Skin of body (tissue), 2 donors: ENCODE measurements around the gene CYTH2. TPM values are rescaled to one million over a fixed set of nuclear protein-coding genes. Genes with fewer than 3 reads are reported as not detected.

Experiments
- DNase-seq: peaks from one replicate; lab custom pipeline; 2025; lab: John Stamatoyannopoulos, UW
- total RNA-seq: library from RNA; depleted of rRNA; stranded (reverse); fragments of >200 nt; gene quantifications from one replicate; pipeline ENCODE4 v1.2.3, GENCODE V29; 2014

Gene CYTH2
- total RNA-seq, 1 donor from 2014 or later: 27.4 TPM

DNA sequence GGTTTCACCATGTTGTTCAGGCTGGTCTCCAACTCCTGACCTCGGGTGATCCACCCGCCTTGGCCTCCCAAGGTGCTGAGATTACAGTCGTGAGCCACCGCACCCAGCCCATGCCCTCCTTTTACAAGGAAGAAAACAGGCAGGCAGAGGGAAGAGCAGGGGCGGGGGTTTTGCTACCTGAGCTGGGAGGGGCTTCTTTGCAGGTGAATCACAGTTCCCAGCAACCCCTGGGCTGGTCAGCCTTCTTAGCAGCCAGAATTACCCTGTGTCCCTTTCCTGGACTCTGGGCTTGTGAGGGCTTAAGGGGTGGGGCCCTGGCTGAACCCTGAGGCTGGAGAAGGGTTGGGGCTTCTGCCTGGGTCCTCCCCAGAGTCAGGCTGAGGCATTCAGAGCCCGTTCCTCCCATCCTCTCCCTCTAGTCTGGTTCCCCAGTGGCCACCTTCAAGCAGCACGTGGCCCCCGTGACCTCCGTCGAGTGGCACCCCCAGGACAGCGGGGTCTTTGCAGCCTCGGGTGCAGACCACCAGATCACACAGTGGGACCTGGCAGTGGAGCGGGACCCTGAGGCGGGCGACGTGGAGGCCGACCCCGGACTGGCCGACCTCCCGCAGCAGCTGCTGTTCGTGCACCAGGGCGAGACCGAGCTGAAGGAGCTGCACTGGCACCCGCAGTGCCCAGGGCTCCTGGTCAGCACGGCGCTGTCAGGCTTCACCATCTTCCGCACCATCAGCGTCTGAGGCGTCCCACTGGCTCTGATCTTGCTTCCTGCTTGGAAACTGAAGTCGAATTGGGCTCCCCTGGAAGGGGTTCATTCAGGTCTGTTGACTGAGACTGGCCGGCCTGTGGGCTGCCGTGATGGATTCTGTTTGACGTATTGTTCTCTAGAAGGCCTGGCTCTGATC lies 16.6 kb upstream of the CYTH2 start:
- DNase-seq: no peak

DNA sequence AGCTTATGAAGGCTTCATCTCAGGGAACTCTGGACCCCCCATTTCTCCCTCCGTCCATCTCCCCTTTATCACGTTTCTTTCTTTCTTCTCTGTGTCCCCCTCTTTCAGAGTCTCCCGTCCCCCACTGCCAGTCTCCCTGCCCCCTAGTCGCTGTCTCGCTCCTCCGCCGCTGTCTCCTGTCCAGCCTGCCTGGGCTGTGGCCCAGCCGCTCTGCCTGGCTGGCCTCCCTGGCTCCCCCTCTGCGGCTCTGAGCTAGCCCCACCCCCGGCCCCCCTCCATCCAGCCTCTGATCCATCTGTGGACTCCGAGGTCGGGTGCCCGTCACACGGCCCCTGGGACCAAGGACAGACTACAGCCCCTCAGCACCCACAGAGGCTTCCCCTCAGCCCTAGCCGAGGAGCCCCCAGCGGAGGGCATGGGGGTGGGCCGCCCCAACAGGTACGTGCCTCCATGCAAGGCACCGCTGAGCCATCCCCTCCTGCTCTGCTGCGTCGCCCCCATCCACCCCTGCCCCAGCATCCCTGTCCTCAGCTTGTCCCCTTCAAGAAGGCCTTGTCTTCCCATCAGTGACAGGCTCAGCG lies 14.9 kb upstream of the CYTH2 start:
- DNase-seq: no peak

DNA sequence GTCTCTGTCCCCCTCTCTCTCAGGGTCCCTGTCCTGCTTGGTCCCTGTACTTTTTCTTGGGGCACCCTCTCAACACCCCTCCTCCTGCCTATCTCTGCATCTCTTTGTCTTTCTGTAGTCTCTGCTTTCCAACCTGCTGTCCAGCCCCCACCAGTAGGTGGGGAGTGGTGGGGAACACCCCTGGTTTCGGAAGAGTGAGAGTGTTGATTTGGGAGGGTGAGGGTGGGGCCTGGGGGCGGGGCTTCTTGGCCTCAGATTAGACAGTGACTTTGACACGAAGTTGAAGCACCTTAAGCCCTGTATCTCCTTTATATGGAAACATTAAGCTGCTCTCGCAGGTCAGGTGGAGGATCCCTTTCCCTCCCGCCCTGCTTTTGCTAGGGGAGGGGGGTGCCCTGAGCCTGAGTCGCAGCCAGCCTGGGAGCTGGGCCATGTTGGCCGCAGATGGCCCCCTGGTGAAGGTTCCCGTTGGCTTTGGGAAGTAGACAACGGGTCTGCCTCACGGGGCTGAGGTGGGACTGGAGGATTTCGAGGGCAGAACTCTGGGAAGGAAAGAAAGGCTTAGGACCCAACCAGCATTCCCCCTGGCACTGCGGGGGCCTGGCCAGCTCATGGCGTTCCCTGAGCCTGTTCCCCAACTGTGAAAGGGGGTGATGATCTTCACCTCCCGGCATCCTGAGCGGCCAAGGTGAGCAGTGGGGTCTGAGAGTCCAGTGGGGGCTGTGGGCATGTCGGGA lies 13.8 kb upstream of the CYTH2 start, which contains the start of gene KCNJ14:
Gene KCNJ14, plus strand, starts transcription at position 404 of the 737 bp plus-strand sequence. CDS start 6,151 bp downstream, outside the sequence.
- DNase-seq: no peak

DNA sequence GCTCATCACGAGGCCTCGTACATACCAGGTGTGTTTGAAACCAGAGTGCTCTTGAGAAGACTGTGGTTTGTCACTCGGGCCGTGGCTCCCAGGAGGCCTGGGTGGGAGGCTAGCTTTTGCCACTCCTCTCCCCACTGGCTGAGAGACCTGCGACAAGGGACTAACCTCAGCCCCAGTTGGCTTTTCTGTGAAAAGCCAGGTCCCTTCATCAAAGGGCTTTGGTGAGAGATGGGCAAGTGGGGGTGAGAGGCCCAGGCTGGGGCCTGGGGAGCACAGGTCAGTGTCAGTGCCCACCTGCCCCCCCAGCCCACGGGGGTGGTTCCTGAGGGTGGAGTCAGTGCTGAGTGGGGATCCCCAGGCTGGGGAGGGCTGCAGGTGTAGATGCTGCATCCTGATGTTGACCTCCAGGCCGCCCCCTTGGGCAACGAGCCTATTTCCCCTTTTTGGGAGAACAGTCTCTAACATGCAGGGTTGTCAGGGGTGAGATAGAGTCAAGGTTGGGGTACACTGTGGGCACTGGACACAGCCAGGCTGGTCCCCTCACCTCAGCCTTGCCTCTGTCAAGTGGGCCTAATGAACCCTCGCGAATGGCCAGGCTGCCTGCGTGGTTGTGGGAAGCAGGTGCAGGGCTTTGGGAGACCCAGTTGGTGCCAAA lies 13.1 kb upstream of the CYTH2 start:
- DNase-seq: no peak

DNA sequence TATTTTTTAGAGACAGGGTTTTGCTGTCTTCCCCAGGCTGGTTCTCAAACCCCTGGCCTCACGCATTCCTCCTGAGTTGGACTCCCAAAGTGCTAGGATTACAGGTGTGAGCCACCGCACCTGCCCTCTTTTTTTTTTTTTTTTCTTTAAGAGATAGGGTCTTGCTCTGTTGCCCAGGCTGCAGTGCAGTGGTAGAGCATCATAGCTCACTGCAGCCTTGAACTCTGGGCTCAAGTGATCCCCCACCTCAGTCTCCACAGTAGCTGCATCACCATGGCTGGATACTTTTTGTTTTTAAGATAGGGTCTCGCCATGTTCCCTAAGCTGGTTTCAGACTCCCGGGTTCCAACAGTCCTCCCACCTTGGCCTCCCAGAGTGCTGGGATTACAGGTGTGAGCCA lies 12.3 kb upstream of the CYTH2 start:
- no peak for DNase-seq

DNA sequence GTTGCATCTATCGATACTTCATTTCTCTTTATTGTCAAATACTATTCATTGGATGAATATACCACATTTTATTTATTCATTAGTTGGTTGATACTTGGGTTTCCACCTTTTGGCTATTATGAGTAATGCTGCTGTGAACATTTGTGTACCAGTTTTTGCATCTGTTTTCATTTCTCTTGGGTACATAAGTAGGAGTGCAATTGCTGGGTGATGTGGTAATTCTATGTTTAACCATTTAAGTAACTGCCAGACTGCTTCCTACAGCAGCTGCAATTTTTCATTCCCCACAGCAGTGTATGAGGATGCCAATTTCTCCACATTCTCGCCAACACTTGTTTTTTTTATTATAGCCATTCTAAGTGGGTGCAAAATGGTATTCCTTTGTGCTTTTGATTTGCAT lies 11.2 kb upstream of the CYTH2 start:
- DNase-seq: peak; percentile 23

DNA sequence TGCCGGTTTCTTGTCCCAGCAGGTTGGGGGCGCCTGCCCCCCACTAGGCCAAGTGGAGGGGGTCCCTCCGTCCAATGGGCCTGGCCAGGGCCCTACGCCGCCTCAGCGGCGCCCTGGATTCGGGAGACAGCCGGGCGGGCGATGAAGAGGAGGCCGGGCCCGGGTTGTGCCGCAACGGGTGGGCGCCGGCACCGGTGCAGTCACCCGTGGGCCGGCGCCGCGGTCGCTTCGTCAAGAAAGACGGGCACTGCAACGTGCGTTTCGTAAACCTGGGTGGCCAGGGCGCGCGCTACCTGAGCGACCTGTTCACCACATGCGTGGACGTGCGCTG lies 7.6 kb upstream of the CYTH2 start:
- DNase-seq: no peak

DNA sequence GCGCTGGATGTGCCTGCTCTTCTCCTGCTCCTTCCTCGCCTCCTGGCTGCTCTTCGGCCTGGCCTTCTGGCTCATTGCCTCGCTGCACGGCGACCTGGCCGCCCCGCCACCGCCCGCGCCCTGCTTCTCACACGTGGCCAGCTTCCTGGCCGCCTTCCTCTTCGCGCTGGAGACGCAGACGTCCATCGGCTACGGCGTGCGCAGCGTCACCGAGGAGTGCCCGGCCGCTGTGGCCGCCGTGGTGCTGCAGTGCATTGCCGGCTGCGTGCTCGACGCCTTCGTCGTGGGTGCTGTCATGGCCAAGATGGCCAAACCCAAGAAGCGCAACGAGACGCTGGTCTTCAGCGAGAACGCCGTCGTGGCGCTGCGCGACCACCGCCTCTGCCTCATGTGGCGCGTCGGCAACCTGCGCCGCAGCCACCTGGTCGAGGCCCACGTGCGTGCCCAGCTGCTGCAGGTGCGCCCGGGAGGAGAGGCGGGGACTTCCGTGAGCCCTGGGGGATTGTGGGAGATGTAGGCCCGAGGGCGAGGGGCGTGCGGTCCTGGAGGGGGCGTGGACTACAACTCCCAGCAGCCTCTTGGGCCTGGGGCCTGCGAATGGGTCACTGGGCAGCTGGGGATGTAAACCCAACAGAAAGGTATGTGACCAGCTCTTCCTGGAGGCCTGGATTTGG lies 7.0 kb upstream of the CYTH2 start:
- no peak for DNase-seq

DNA sequence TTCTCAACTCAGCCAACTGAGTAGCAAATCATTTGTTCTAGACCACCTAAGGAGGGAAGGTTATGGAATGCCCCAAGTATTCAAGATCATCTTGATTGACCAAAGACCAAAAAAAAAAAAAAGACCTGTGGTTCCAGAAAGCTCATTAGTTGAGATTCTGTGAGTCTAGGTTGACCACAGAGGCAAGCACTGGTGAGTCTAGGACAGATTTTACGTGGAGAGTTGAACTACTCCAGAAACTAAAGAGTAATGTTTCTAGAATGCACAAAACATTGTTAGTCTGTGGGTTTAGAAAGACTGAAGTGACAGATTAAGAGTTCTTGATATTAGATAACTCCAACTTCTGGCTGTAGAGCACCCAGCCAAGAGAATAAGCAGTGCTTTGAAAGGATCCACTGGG lies 4.0 kb upstream of the CYTH2 start:
- DNase-seq: no peak

DNA sequence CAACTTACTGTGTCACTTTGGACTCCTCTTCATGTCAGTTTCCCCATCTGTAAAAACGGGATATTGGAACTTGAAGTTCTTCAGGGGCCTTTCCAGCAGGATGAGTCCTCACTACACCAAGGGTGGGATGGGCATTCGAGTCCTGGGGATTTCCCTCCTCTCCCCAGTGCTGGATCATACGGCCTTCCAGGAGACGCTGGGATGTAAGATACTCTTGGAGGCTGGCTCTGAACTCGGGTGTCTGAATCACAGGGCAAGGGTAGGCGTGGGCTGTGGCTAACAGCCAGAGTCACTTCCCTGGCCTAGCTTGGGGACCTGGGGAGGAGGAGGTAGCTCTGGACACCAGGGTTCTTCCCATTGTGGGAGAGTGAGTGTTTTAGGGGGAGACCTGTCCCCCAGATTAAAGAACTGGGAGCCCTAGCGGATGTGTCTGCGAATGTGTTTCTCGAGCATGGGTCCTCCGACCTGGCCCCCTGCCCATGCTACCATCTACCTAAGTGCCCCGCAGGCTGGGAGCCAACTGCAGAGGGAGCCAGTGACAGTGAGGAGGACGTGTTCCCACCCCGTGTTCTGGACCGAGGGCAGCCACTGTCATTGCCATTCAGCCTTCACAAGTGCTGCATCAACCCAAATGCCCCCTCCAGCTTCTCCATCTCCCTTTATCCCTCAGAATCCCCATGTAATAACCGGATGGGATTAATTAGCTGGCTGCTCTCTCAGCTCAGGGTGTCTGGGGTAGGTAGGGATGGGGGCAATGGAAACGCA lies 2.4 kb upstream of the CYTH2 start:
- DNase-seq: no peak

DNA sequence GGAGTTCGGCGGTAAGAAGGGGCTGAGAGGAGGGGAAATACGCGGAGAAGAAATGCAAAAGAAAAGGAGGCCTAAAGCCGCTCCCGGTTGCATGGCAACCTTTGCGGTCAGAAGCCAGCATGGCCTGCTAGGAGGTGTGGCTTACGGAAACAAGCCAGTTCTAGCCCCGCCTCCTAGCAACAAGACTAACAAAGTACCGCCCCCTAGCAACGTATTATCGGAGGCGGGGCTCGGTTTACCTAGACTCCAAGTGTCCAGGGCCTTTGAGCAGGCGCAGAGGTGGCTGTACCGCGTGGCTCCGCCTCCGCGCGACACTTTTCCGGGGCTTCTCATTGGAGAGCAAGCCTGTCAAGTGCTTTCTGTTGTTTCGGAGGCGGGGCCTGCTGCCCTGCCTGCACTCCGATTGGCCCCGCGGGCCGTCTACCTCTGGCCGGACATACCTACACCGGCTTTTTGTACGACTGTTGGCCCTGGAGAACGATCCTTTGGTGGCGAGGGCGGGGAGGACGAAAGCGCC lies 339 bp upstream of the CYTH2 start:
- DNase-seq: peak; percentile 100

DNA sequence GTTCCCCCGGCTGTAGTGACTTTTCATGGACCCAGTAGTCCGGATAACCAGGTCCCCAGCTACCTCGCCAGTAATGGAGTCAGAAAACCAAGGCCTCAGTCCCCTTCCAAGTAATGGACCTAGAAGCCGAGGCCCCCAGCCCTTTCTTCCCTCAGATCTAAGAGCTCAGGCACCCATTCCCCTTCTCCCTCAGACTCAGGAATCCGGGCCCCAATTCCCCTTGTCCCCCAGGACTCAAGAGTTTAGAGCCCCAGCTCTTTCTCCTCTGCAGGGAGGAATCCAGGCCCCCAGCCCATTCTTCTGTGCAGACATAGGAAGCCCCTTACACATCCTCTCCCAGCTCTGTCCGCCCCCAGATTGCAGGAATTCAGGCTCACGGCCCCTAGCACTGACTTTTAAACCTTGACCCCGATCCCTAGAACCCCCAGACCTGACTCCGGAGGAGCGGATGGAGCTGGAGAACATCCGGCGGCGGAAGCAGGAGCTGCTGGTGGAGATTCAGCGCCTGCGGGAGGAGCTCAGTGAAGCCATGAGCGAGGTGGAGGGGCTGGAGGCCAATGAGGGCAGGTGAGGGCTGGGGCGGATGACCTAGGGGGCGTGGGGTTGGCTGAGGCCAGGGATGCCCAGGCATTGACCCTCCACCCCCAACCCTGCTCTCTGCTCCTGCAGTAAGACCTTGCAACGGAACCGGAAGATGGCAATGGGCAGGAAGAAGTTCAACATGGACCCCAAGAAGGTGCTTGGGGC lies 938 bp downstream of the CYTH2 start:
- no peak for DNase-seq

DNA sequence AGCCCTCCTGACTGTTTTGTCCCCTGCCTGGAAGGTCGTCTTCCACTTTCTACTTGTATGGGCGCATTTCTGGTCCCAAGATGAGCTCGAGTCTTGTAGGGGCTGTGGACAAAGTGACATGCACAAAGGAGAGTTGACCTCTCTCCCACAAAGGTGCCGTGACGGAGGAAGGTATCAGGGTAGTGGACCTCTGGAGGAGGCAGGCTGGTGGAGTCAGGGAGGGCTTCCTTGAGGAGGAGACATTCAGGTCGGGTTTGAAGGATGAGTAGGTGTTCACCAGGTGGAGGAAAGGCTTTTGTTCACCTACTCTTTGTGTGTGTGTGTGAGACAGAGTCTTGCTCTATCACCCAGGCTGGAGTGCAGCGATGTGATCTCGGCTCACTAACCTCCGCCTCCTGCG lies 1.7 kb downstream of the CYTH2 start:
- no peak for DNase-seq

DNA sequence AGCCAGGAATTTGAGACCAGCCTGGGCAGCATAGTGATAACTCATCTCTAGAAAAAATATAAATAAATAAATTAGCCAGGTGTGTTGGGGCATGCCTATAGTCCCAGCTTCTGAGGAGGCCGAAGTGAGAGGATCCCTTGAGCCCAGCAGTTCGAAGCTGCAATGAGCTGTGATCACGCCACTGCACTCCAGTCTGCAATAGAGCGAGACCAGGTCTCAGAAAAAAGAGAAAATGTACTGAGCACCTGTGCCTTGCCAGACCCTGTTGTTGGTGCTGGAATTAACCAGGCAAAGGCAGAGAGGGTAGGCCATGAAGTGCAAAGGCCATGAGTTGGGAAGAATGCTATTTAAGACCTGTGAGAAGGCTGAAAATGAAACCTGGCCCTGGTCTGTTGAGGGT lies 2.7 kb downstream of the CYTH2 start:
- DNase-seq: no peak

DNA sequence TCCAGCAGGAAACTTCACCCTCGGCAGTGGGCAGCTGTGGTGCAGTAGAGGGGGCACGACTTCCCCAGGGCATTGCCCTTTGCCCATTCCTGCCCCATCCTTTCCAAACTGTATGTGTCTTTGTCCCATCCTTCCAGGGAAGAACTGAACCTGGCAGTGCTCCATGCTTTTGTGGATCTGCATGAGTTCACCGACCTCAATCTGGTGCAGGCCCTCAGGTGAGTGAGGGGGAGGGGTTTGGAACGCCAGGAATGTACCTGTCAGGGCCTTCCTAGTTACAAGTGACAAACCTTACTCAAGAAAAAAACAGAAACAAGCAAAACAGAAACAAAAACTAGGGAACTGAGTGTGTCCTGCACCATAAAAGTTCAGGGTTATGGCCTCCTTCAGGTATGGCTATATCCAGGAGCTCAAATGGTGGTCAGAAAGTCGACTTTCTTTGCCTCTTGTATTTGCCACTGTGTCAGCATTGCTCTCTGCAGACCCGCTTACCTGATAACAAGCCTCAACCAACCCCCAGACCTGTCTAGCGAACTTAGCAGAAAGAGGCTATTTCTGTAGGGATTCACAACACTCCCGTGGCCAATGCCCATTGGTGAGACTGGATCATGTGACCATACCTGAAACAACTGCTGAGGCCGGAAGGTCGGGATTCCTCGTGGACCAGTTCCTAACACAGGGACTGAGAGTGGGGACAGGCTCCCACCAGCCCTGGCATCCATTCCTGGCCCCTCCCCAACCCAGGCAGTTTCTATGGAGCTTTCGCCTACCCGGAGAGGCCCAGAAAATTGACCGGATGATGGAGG lies 4.2 kb downstream of the CYTH2 start:
- no peak for DNase-seq

DNA sequence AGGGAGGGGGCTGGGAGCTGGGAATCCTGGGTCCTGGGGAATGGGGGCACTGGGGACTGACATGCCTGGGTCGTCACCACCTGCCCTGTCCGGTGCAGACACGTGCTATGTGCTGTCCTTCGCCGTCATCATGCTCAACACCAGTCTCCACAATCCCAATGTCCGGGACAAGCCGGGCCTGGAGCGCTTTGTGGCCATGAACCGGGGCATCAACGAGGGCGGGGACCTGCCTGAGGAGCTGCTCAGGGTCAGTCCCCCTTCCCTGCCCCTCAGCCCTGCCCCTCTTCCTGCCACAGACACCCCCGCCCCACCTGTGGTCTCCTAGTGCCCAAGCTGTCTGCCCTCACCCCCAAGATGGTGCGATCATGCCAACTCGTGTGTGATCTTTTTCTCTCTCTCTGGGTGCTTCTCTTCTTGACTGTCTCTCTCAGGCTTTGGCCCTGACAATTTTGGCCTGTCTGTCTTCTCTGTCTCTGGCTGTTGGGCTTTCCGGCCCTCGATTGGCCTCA lies 5.0 kb downstream of the CYTH2 start:
- no peak for DNase-seq

DNA sequence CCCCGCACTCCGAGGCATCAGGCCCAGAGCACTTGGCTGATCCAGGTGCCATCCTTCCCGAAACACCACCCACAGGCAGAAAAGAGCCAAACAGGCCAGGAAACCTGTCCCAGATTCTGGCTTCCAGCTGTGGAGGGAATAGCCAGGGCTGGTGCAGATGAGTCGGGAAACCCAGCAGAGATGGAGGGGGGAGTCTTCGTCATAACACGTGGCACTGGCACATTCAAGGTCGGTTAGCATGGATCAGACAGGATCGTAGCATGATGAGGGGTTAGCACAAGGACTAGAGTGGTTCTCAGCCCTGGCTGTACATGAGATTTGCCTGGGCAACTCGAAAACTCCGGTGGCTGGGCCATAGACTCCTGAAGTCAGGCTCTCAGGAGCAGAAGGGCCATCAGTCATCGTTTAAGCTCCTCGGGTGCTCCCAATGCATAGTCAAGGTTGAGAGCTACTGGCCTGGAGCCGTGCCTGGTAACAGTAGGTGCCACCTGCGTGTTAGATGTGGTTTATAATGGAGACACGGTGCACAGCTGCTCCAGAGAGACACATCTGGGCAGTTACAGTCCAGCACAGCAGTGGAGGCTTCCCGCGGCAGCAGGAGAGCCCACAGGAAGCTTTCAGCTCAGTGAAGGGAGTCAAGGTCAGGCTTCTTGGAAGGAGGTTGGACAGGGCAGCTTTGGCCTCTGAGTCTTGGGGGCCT lies 6.3 kb downstream of the CYTH2 start:
- no peak for DNase-seq

DNA sequence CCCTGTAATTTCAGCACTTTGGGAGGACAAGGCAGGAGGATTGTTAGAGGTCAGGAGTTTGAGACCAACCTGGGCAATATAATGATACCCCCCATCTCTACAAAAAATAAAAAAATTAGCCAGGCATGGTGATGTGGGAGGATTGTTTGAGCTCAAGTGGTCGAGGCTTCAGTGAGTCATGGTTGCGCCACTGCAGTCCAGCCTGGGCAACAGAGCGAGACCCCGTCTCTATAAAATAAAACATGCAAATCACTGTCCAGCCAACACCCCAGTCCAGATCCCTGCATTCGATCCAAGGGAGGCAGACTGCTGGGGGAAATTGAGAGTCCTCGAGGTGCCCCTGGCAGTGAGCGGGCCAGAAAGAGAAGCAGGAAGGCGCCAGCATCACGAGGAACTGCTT lies 7.0 kb downstream of the CYTH2 start:
- no peak for DNase-seq
